ENCODE results near the gene ALDH18A1.

- TF ChIP-seq, protein P1, sequence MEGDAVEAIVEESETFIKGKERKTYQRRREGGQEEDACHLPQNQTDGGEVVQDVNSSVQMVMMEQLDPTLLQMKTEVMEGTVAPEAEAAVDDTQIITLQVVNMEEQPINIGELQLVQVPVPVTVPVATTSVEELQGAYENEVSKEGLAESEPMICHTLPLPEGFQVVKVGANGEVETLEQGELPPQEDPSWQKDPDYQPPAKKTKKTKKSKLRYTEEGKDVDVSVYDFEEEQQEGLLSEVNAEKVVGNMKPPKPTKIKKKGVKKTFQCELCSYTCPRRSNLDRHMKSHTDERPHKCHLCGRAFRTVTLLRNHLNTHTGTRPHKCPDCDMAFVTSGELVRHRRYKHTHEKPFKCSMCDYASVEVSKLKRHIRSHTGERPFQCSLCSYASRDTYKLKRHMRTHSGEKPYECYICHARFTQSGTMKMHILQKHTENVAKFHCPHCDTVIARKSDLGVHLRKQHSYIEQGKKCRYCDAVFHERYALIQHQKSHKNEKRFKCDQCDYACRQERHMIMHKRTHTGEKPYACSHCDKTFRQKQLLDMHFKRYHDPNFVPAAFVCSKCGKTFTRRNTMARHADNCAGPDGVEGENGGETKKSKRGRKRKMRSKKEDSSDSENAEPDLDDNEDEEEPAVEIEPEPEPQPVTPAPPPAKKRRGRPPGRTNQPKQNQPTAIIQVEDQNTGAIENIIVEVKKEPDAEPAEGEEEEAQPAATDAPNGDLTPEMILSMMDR (IDR thresholded peaks at IDR 0.05): no peak
- no peak for TF ChIP-seq EZH2 (IDR thresholded peaks at IDR 0.05; ENCODE audit: borderline replicate concordance, insufficient read depth, low read depth, low read length, poor library complexity, severe bottlenecking)
Observed at GRCh38 chr10:95579292-95579691, 77.2 kb downstream of the ALDH18A1 start.

All from B cell (primary cell).